ENCODE results near the gene PPP1R12B.
"Not testable (repeated sequence)": the region's sequence is repeated elsewhere in the genome, so short reads cannot be mapped to it uniquely, and the experiment has no call there.

The PPP1R12B gene

GRCh38 chr1:202540014-202540413 is 191.5 kb downstream of the PPP1R12B start:
- no peak for DNase-seq

- no peak for DNase-seq
These were observed 191.9 kb downstream of the PPP1R12B start for GRCh38 chr1:202540448-202540847.

- not testable (repeated sequence) for DNase-seq
These were observed 192.4 kb downstream of the PPP1R12B start for GRCh38 chr1:202540858-202541257.

GRCh38 chr1:202542415-202542814 is 193.9 kb downstream of the PPP1R12B start:
- DNase-seq = not testable (repeated sequence)

- not testable (repeated sequence) for DNase-seq
These were observed 195.0 kb downstream of the PPP1R12B start for GRCh38 chr1:202543537-202543936.

GRCh38 chr1:202544766-202545449 is 196.4 kb downstream of the PPP1R12B start:
- DNase-seq = not testable (repeated sequence)

GRCh38 chr1:202545647-202546303 is 197.3 kb downstream of the PPP1R12B start:
- not testable (repeated sequence) for DNase-seq

GRCh38 chr1:202546377-202546776 is 197.9 kb downstream of the PPP1R12B start:
- not testable (repeated sequence) for DNase-seq

GRCh38 chr1:202546796-202547195 is 198.3 kb downstream of the PPP1R12B start:
- DNase-seq = not testable (repeated sequence)

GRCh38 chr1:202547215-202547614 is 198.7 kb downstream of the PPP1R12B start:
- DNase-seq = no peak

GRCh38 chr1:202550088-202550487 is 201.6 kb downstream of the PPP1R12B start:
- not testable (repeated sequence) for DNase-seq

- DNase-seq = no peak
These were observed 203.2 kb downstream of the PPP1R12B start for GRCh38 chr1:202551683-202552082.

GRCh38 chr1:202552615-202553014 is 204.1 kb downstream of the PPP1R12B start:
- DNase-seq = not testable (repeated sequence)

GRCh38 chr1:202553078-202553477 is 204.6 kb downstream of the PPP1R12B start:
- DNase-seq = not testable (repeated sequence)

GRCh38 chr1:202553560-202554038 is 205.1 kb downstream of the PPP1R12B start:
- no peak for DNase-seq

- DNase-seq = not testable (repeated sequence)
These were observed 206.1 kb downstream of the PPP1R12B start for GRCh38 chr1:202554619-202555018.

- DNase-seq = not testable (repeated sequence)
These were observed 207.5 kb downstream of the PPP1R12B start for GRCh38 chr1:202556037-202556436.

- DNase-seq = not testable (repeated sequence)
These were observed 209.2 kb downstream of the PPP1R12B start for GRCh38 chr1:202557662-202558061.

GRCh38 chr1:202561240-202561639 is 212.7 kb downstream of the PPP1R12B start:
- no peak for DNase-seq

GRCh38 chr1:202561726-202562443 is 213.4 kb downstream of the PPP1R12B start:
- no peak for DNase-seq

- no peak for DNase-seq
These were observed 214.1 kb downstream of the PPP1R12B start for GRCh38 chr1:202562444-202563060.

- no peak for DNase-seq
These were observed 215.3 kb downstream of the PPP1R12B start for GRCh38 chr1:202563818-202564217.

GRCh38 chr1:202564958-202565495 is 216.5 kb downstream of the PPP1R12B start:
- DNase-seq = no peak
